Measurements from ENCODE around the gene PRKG1. TPM values are rescaled to one million over a fixed set of nuclear protein-coding genes. Genes with fewer than 3 reads are reported as not detected.

The PRKG1 gene
- total RNA-seq, 6 experiments from 2014 or later: 1.1 to 2.0 (median 1.3) TPM

DNA sequence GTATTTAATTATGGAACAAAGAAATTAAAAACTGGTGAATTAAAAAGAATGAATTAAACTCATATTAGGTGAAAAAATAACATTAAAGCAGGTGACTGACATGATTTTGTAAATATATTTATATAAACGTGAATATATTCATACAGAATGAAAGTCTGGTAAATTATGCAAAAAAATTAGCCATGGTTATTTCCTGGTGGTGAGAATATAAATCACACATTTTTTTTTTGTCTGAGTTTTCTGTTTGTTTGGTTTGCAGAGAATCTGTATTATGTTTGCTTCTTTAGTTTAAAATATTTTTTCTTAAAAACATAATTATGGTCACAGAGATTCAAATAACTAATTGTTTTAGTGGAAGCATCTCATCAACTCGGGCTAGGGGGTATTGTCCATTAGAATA, 698.1 kb downstream of the PRKG1 start:
- no peak overlapping the region for H3K4me3 ChIP-seq
- no peaks in the 10 kb centered on the region for H3K36me3 ChIP-seq
- H3K27ac ChIP-seq: no peak overlapping the region
- no peaks in the 10 kb centered on the region for H3K4me1 ChIP-seq
- intact Hi-C loops (cut with DNase I): no loop called here
- H3K9me3 ChIP-seq: no peaks in the 10 kb centered on the region
- H3K27me3 ChIP-seq: peaks cover 0 to 2% of the 10 kb centered on the region in 2 donors
- ATAC-seq (no peak), DNase-seq (no peak)
- WGBS (ENCODE audit: insufficient coverage, low coverage, low lambda C conversion rate, missing lambda C conversion rate): 28% methylated on average over 2 of the region's 2 CpGs
- no peak for TF ChIP-seq POLR2A (IDR thresholded peaks at IDR 0.05)
- TF ChIP-seq, protein P1, sequence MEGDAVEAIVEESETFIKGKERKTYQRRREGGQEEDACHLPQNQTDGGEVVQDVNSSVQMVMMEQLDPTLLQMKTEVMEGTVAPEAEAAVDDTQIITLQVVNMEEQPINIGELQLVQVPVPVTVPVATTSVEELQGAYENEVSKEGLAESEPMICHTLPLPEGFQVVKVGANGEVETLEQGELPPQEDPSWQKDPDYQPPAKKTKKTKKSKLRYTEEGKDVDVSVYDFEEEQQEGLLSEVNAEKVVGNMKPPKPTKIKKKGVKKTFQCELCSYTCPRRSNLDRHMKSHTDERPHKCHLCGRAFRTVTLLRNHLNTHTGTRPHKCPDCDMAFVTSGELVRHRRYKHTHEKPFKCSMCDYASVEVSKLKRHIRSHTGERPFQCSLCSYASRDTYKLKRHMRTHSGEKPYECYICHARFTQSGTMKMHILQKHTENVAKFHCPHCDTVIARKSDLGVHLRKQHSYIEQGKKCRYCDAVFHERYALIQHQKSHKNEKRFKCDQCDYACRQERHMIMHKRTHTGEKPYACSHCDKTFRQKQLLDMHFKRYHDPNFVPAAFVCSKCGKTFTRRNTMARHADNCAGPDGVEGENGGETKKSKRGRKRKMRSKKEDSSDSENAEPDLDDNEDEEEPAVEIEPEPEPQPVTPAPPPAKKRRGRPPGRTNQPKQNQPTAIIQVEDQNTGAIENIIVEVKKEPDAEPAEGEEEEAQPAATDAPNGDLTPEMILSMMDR (IDR thresholded peaks at IDR 0.05): no peak

DNA sequence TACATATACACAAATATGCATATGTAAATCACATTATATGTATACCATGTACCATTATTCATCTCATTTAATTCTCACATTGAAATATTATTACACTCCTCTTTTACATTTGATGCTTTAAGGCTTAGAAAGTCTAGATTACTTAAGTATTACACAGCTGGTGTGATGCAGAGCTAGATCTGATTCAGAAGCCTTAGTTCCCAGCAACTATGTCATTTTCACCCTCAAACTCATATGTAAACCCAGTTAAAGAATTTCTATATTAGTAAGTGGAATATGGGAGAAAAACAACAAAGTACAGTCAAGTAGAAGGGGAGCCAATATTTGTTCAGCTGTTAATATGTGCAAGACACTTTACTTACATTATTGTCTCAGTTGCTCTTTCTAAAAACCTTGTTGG, 699.4 kb downstream of the PRKG1 start:
- DNase-seq (no peak), ATAC-seq (no peak)
- TF ChIP-seq, protein P1 (IDR thresholded peaks at IDR 0.05): no peak
- TF ChIP-seq POLR2A (IDR thresholded peaks at IDR 0.05): no peak
- H3K27me3 ChIP-seq: peaks cover 0 to 2% of the 10 kb centered on the region in 2 donors
- intact Hi-C loops (cut with DNase I): no loop called here
- H3K36me3 ChIP-seq: no peaks in the 10 kb centered on the region
- H3K4me3 ChIP-seq: no peak overlapping the region
- H3K4me1 ChIP-seq: no peaks in the 10 kb centered on the region
- H3K9me3 ChIP-seq: no peaks in the 10 kb centered on the region
- H3K27ac ChIP-seq: no peak overlapping the region

DNA sequence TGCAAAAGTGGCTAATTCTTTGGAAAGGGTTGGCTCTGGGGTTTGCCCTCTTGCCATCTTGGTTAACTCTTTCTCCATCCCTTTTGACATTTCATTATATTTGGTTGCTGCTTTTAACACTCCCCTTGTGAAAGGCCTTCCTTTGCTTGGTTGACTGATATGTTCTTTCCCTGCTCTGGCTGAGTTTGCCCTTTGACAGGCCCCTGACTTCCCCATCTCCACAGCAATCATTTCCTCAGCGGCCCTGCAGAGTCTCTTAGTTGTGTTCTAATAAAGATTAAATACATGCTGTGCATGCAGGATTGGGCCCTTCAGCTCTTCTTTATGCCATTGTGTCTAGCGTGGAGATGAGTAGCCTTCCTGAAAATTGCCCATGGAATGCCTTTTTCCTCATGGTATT, 709.7 kb downstream of the PRKG1 start:
- no peak for ATAC-seq
- H3K9me3 ChIP-seq: no peaks in the 10 kb centered on the region
- H3K4me3 ChIP-seq: no peak overlapping the region
- no peak for DNase-seq
- no peak for TF ChIP-seq POLR2A (IDR thresholded peaks at IDR 0.05)
- TF ChIP-seq, protein P1 (IDR thresholded peaks at IDR 0.05): no peak
- H3K36me3 ChIP-seq: no peaks in the 10 kb centered on the region
- no peaks in the 10 kb centered on the region for H3K4me1 ChIP-seq
- 44% methylated on average over 2 of the region's 2 CpGs for WGBS (ENCODE audit: insufficient coverage, low coverage, low lambda C conversion rate, missing lambda C conversion rate)
- no peak overlapping the region for H3K27ac ChIP-seq
- no peaks in the 10 kb centered on the region for H3K27me3 ChIP-seq
- intact Hi-C loops (cut with DNase I): no loop called here

DNA sequence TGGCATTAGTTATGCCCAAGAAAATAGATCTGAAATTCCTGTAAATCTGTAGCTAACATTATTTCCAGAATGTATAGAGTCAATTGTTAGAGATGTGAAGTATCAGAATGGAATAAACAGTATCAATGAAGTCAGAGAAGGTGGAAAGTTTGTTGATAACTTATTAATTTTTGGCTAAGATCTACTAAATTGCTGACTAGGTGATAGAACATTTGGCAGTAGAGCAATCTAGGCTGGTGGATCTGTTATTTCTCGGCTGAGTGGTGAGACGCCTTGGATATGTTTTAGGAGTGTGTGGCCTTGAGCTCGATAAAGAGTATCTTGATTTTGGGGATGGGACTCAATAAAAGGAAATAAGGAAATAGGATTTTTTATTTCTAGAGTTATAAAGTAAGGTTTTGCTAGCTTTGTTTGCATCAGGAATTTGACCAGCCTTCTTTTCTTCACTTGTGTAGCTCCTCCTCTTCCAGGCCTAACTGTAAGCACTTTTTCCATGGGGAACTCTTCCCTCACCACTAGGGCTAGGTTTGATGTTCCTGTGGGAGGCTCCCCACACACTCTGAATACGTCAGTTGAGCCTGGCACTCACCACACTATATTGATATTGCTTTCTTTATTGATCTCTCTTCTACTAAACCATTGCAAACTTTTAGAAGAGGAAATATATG, 711.9 kb downstream of the PRKG1 start:
- intact Hi-C loops (cut with DNase I): no loop called here
- no peak overlapping the region for H3K27ac ChIP-seq
- ATAC-seq (no peak), DNase-seq (no peak)
- 64% methylated on average over 4 of the region's 4 CpGs for WGBS (ENCODE audit: insufficient coverage, low coverage, low lambda C conversion rate, missing lambda C conversion rate)
- H3K4me1 ChIP-seq: no peaks in the 10 kb centered on the region
- no peaks in the 10 kb centered on the region for H3K9me3 ChIP-seq
- no peaks in the 10 kb centered on the region for H3K36me3 ChIP-seq
- H3K27me3 ChIP-seq: no peaks in the 10 kb centered on the region
- H3K4me3 ChIP-seq: no peak overlapping the region
- TF ChIP-seq, protein P1 (IDR thresholded peaks at IDR 0.05): no peak
- no peak for TF ChIP-seq POLR2A (IDR thresholded peaks at IDR 0.05)

DNA sequence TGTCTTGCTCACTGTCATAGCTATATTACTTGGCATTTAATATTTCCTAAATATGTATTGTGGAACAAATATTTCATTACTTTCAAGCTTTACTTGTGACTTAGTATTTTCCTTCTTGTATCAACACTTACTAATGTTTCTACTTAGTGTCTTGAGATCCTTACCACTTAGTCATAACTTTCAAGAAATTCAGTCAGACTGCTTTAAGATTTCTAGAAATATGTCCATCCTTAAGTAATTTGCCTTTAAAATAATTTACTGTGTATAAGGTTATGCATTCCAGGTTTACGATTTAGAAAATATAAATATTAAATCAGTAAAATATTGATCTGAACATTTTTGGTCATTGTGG, 712.4 kb downstream of the PRKG1 start:
- no peak for DNase-seq
- no peaks in the 10 kb centered on the region for H3K27me3 ChIP-seq
- 60% methylated on average over 1 of the region's 1 CpG for WGBS (ENCODE audit: insufficient coverage, low coverage, low lambda C conversion rate, missing lambda C conversion rate)
- no peak overlapping the region for H3K4me3 ChIP-seq
- intact Hi-C loops (cut with DNase I): no loop called here
- TF ChIP-seq, protein P1 (IDR thresholded peaks at IDR 0.05): no peak
- TF ChIP-seq POLR2A (IDR thresholded peaks at IDR 0.05): no peak
- H3K9me3 ChIP-seq: no peaks in the 10 kb centered on the region
- no peaks in the 10 kb centered on the region for H3K36me3 ChIP-seq
- ATAC-seq: no peak
- no peaks in the 10 kb centered on the region for H3K4me1 ChIP-seq
- no peak overlapping the region for H3K27ac ChIP-seq
